HuH-7.5 (cell line): Measurements from ENCODE around the gene HLA-DQB2.
"Not testable (repeated sequence)": the region's sequence is repeated elsewhere in the genome, so short reads cannot be mapped to it uniquely, and the experiment has no call there.

Experiments
- DNase-seq: peaks from one replicate; pipeline ENCODE4 v3.0.0; 2011; ENCODE audit warnings: low spot score

The HLA-DQB2 gene

GRCh38 chr6:32763421-32763820, at the start of gene HLA-DQB2:
Gene HLA-DQB2 (minus strand): TSS chr6:32763532. CDS start chr6:32763470, 62 bp downstream.
- DNase-seq, result no peak

- no peak for DNase-seq
These were observed 45.8 kb upstream of the HLA-DQB2 start for GRCh38 chr6:32809171-32809570.

GRCh38 chr6:32807020-32807580, 43.8 kb upstream of the HLA-DQB2 start:
- no peak for DNase-seq

- not testable (repeated sequence) for DNase-seq
These were observed 42.1 kb upstream of the HLA-DQB2 start for GRCh38 chr6:32805404-32805803.

GRCh38 chr6:32803416-32803815, 40.1 kb upstream of the HLA-DQB2 start:
- no peak for DNase-seq

GRCh38 chr6:32799740-32800139, 36.4 kb upstream of the HLA-DQB2 start:
- DNase-seq, result no peak

GRCh38 chr6:32799168-32799567, 35.8 kb upstream of the HLA-DQB2 start:
- DNase-seq, result no peak

- peak; percentile 9 for DNase-seq
These were observed 33.8 kb upstream of the HLA-DQB2 start for GRCh38 chr6:32796848-32797776.

GRCh38 chr6:32794510-32794909, 31.2 kb upstream of the HLA-DQB2 start:
- DNase-seq, result no peak

- no peak for DNase-seq
These were observed 29.6 kb upstream of the HLA-DQB2 start for GRCh38 chr6:32792901-32793435.

GRCh38 chr6:32790306-32790705, 27.0 kb upstream of the HLA-DQB2 start:
- no peak for DNase-seq

GRCh38 chr6:32785781-32786533, 22.6 kb upstream of the HLA-DQB2 start:
- peak; percentile 7 for DNase-seq

GRCh38 chr6:32782923-32783322, 19.6 kb upstream of the HLA-DQB2 start:
- not testable (repeated sequence) for DNase-seq

- DNase-seq, result no peak
These were observed 15.7 kb upstream of the HLA-DQB2 start for GRCh38 chr6:32779036-32779435.

- DNase-seq, result no peak
These were observed 11.7 kb upstream of the HLA-DQB2 start for GRCh38 chr6:32775071-32775470.

GRCh38 chr6:32774426-32774825, 11.1 kb upstream of the HLA-DQB2 start:
- DNase-seq, result no peak

- no peak for DNase-seq
These were observed 9.3 kb upstream of the HLA-DQB2 start for GRCh38 chr6:32772656-32773055.

- DNase-seq, result no peak
These were observed 716 bp upstream of the HLA-DQB2 start for GRCh38 chr6:32764048-32764447.

GRCh38 chr6:32761548-32761947, 1.8 kb downstream of the HLA-DQB2 start:
- no peak for DNase-seq

- DNase-seq, result no peak
These were observed 2.3 kb downstream of the HLA-DQB2 start for GRCh38 chr6:32761072-32761471.

- no peak for DNase-seq
These were observed 3.7 kb downstream of the HLA-DQB2 start for GRCh38 chr6:32759669-32760068.

- no peak for DNase-seq
These were observed 10.8 kb downstream of the HLA-DQB2 start for GRCh38 chr6:32752580-32752979.
